ENCODE results near the gene ZNF398. TPM values are rescaled to one million over a fixed set of nuclear protein-coding genes. Genes with fewer than 3 reads are reported as not detected.

ZNF398 gene
- total and polyA plus RNA-seq, 9 donors, result 7.0 to 10.6 (median 8.5) TPM

- H3K9me3 ChIP-seq (replicated peaks; ENCODE audit: control insufficient read depth, low read depth, low read length), result no peaks in the 10 kb centered on the region
- DNase-seq, result no peak
- WGBS (ENCODE audit: insufficient coverage), result 87% methylated on average over 10 of the region's 11 CpGs
Measured at GRCh38 chr7:149210551-149210950, 63.3 kb downstream of the ZNF398 start.

GRCh38 chr7:149214020-149214720 lies 66.9 kb downstream of the ZNF398 start:
- no peak overlapping the region for H3K27ac ChIP-seq (ENCODE audit: low read length)
- no peak for DNase-seq

More at GRCh38 chr7:149210551-149210950, 63.3 kb downstream of the ZNF398 start:
- Histone ChIP-seq H3K27ac (ENCODE audit: low read length) (no peak overlapping the region), H3K36me3 (ENCODE audit: control insufficient read depth, insufficient read depth, low read length) (peaks cover 89% of the 10 kb centered on the region), H3K4me3 (ENCODE audit: low read length) (no peak overlapping the region), H3K4me1 (ENCODE audit: control insufficient read depth, insufficient read depth, low read length) (no peaks in the 10 kb centered on the region), H3K27me3 (ENCODE audit: control insufficient read depth, insufficient read depth, low read length) (no peaks in the 10 kb centered on the region)

GRCh38 chr7:149216402-149216801 lies 69.1 kb downstream of the ZNF398 start:
- Histone ChIP-seq H3K36me3 (ENCODE audit: control insufficient read depth, insufficient read depth, low read length) (peaks cover 84% of the 10 kb centered on the region), H3K4me3 (ENCODE audit: low read length) (no peak overlapping the region), H3K9me3 (replicated peaks; ENCODE audit: control insufficient read depth, low read depth, low read length) (no peaks in the 10 kb centered on the region), H3K4me1 (ENCODE audit: control insufficient read depth, insufficient read depth, low read length) (no peaks in the 10 kb centered on the region), H3K27ac (ENCODE audit: low read length) (no peak overlapping the region), H3K27me3 (ENCODE audit: control insufficient read depth, insufficient read depth, low read length) (no peaks in the 10 kb centered on the region)
- WGBS (ENCODE audit: insufficient coverage), result no CpG with 5 or more reads among the region's 2 CpGs
- DNase-seq, result no peak

More at GRCh38 chr7:149214020-149214720, 66.9 kb downstream of the ZNF398 start:
- Histone ChIP-seq H3K27me3 (ENCODE audit: control insufficient read depth, insufficient read depth, low read length) (no peaks in the 10 kb centered on the region), H3K4me1 (ENCODE audit: control insufficient read depth, insufficient read depth, low read length) (no peaks in the 10 kb centered on the region), H3K36me3 (ENCODE audit: control insufficient read depth, insufficient read depth, low read length) (peaks cover 93% of the 10 kb centered on the region), H3K4me3 (ENCODE audit: low read length) (no peak overlapping the region), H3K9me3 (replicated peaks; ENCODE audit: control insufficient read depth, low read depth, low read length) (no peaks in the 10 kb centered on the region)
- 80% methylated on average over 5 of the region's 7 CpGs for WGBS (ENCODE audit: insufficient coverage)

GRCh38 chr7:149217570-149217969 lies 70.3 kb downstream of the ZNF398 start:
- Histone ChIP-seq H3K27me3 (ENCODE audit: control insufficient read depth, insufficient read depth, low read length) (no peaks in the 10 kb centered on the region), H3K4me1 (ENCODE audit: control insufficient read depth, insufficient read depth, low read length) (no peaks in the 10 kb centered on the region), H3K36me3 (ENCODE audit: control insufficient read depth, insufficient read depth, low read length) (peaks cover 78% of the 10 kb centered on the region), H3K4me3 (ENCODE audit: low read length) (no peak overlapping the region), H3K27ac (ENCODE audit: low read length) (no peak overlapping the region), H3K9me3 (replicated peaks; ENCODE audit: control insufficient read depth, low read depth, low read length) (no peaks in the 10 kb centered on the region)
- DNase-seq, result no peak
- 84% methylated on average over 6 of the region's 6 CpGs for WGBS (ENCODE audit: insufficient coverage)

- H3K27ac ChIP-seq (ENCODE audit: low read length), result no peak overlapping the region
- no peaks in the 10 kb centered on the region for H3K4me1 ChIP-seq (ENCODE audit: control insufficient read depth, insufficient read depth, low read length)
- no peaks in the 10 kb centered on the region for H3K9me3 ChIP-seq (replicated peaks; ENCODE audit: control insufficient read depth, low read depth, low read length)
- no peak overlapping the region for H3K4me3 ChIP-seq (ENCODE audit: low read length)
- 88% methylated on average over 4 of the region's 10 CpGs for WGBS (ENCODE audit: insufficient coverage)
- no peak for DNase-seq
- H3K36me3 ChIP-seq (ENCODE audit: control insufficient read depth, insufficient read depth, low read length), result peaks cover 71% of the 10 kb centered on the region
- no peaks in the 10 kb centered on the region for H3K27me3 ChIP-seq (ENCODE audit: control insufficient read depth, insufficient read depth, low read length)
Measured at GRCh38 chr7:149218469-149219420, 71.5 kb downstream of the ZNF398 start.

- Histone ChIP-seq H3K36me3 (ENCODE audit: control insufficient read depth, insufficient read depth, low read length) (peaks cover 71% of the 10 kb centered on the region), H3K4me3 (ENCODE audit: low read length) (no peak overlapping the region), H3K9me3 (replicated peaks; ENCODE audit: control insufficient read depth, low read depth, low read length) (no peaks in the 10 kb centered on the region), H3K27ac (ENCODE audit: low read length) (no peak overlapping the region), H3K4me1 (ENCODE audit: control insufficient read depth, insufficient read depth, low read length) (no peaks in the 10 kb centered on the region), H3K27me3 (ENCODE audit: control insufficient read depth, insufficient read depth, low read length) (no peaks in the 10 kb centered on the region)
- 69% methylated on average over 6 of the region's 6 CpGs for WGBS (ENCODE audit: insufficient coverage)
- no peak for DNase-seq
Measured at GRCh38 chr7:149220534-149220933, 73.3 kb downstream of the ZNF398 start.

- Histone ChIP-seq H3K9me3 (replicated peaks; ENCODE audit: control insufficient read depth, low read depth, low read length) (no peaks in the 10 kb centered on the region), H3K27ac (ENCODE audit: low read length) (no peak overlapping the region), H3K4me1 (ENCODE audit: control insufficient read depth, insufficient read depth, low read length) (no peaks in the 10 kb centered on the region), H3K36me3 (ENCODE audit: control insufficient read depth, insufficient read depth, low read length) (peaks cover 49% of the 10 kb centered on the region), H3K4me3 (ENCODE audit: low read length) (no peak overlapping the region), H3K27me3 (ENCODE audit: control insufficient read depth, insufficient read depth, low read length) (no peaks in the 10 kb centered on the region)
- 96% methylated on average over 8 of the region's 8 CpGs for WGBS (ENCODE audit: insufficient coverage)
- no peak for DNase-seq
Measured at GRCh38 chr7:149223176-149223575, 75.9 kb downstream of the ZNF398 start.

- peaks cover 45% of the 10 kb centered on the region for H3K36me3 ChIP-seq (ENCODE audit: control insufficient read depth, insufficient read depth, low read length)
- H3K27ac ChIP-seq (ENCODE audit: low read length), result no peak overlapping the region
- H3K4me3 ChIP-seq (ENCODE audit: low read length), result no peak overlapping the region
- WGBS (ENCODE audit: insufficient coverage), result 96% methylated on average over 23 of the region's 39 CpGs
- H3K9me3 ChIP-seq (replicated peaks; ENCODE audit: control insufficient read depth, low read depth, low read length), result no peaks in the 10 kb centered on the region
- DNase-seq, result no peak
- no peaks in the 10 kb centered on the region for H3K27me3 ChIP-seq (ENCODE audit: control insufficient read depth, insufficient read depth, low read length)
- H3K4me1 ChIP-seq (ENCODE audit: control insufficient read depth, insufficient read depth, low read length), result no peaks in the 10 kb centered on the region
Measured at GRCh38 chr7:149223761-149224160, 76.5 kb downstream of the ZNF398 start.

- Histone ChIP-seq H3K9me3 (replicated peaks; ENCODE audit: control insufficient read depth, low read depth, low read length) (no peaks in the 10 kb centered on the region), H3K36me3 (ENCODE audit: control insufficient read depth, insufficient read depth, low read length) (peaks cover 39% of the 10 kb centered on the region), H3K4me3 (ENCODE audit: low read length) (no peak overlapping the region), H3K4me1 (ENCODE audit: control insufficient read depth, insufficient read depth, low read length) (no peaks in the 10 kb centered on the region), H3K27me3 (ENCODE audit: control insufficient read depth, insufficient read depth, low read length) (no peaks in the 10 kb centered on the region), H3K27ac (ENCODE audit: low read length) (no peak overlapping the region)
- WGBS (ENCODE audit: insufficient coverage), result 97% methylated on average over 37 of the region's 37 CpGs
- DNase-seq, result no peak
Measured at GRCh38 chr7:149224352-149224751, 77.1 kb downstream of the ZNF398 start.

- 96% methylated on average over 16 of the region's 19 CpGs for WGBS (ENCODE audit: insufficient coverage)
- peaks cover 36% of the 10 kb centered on the region for H3K36me3 ChIP-seq (ENCODE audit: control insufficient read depth, insufficient read depth, low read length)
- DNase-seq, result no peak
- H3K27ac ChIP-seq (ENCODE audit: low read length), result no peak overlapping the region
- no peaks in the 10 kb centered on the region for H3K27me3 ChIP-seq (ENCODE audit: control insufficient read depth, insufficient read depth, low read length)
- H3K4me1 ChIP-seq (ENCODE audit: control insufficient read depth, insufficient read depth, low read length), result no peaks in the 10 kb centered on the region
- no peaks in the 10 kb centered on the region for H3K9me3 ChIP-seq (replicated peaks; ENCODE audit: control insufficient read depth, low read depth, low read length)
- H3K4me3 ChIP-seq (ENCODE audit: low read length), result no peak overlapping the region
Measured at GRCh38 chr7:149225106-149225505, 77.9 kb downstream of the ZNF398 start.
